OCI-M1 (cell line): ENCODE data around the gene PTGS1.
A peak's percentile ranks its signal among the peaks of the same experiment; 100 is the strongest.
"Not testable (repeated sequence)": the region's sequence is repeated elsewhere in the genome, so short reads cannot be mapped to it uniquely, and the experiment has no call there.

ENCODE experiments used
- DNase-seq: peaks from one replicate; lab custom pipeline; 2025; lab: John Stamatoyannopoulos, UW

Gene PTGS1

DNA sequence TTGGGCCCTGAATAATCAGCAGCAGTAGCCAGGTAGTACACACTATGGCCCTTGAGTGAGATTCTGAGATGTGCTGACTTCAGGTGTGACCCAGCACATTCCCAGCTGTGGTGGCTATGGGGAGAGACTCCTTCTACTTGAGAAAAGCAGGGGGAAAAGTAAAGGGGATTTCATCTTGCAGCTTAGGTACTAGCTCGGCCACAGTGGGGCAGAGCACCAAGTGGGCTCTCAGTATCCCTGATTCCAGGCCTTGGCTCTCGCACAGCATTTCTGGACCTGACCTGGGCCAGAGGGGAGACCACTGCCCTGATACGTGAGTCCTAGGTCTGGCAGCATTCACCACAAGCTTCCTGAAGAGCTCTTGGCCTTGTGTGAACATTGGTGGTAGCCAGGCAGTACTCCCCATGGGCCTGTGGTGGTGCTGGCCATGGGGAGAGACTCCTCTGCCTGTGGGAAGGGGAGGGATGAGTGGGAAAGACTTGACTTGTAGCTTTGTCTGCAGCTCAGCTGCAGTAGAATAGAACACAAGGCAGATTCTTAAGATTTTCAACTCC, 27.6 kb downstream of the PTGS1 start:
- no peak for DNase-seq

DNA sequence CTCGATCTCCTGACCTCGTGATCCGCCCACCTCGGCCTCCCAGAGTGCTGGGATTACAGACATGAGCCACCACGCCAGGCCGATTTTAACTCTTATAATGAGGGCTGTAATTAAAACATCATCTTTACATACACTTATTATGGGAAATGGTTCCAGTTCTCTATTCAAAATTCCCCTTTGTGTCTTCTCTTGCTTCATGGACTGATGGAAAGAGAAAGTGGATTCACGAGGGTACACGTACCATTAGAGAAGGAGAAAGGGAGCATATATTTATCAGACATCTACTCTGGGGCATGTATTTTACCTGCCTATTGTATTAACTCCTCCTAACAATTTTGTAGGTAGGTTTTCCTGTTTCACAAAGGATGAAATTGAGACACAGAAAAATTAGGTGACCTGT, 31.1 kb downstream of the PTGS1 start:
- DNase-seq: no peak

DNA sequence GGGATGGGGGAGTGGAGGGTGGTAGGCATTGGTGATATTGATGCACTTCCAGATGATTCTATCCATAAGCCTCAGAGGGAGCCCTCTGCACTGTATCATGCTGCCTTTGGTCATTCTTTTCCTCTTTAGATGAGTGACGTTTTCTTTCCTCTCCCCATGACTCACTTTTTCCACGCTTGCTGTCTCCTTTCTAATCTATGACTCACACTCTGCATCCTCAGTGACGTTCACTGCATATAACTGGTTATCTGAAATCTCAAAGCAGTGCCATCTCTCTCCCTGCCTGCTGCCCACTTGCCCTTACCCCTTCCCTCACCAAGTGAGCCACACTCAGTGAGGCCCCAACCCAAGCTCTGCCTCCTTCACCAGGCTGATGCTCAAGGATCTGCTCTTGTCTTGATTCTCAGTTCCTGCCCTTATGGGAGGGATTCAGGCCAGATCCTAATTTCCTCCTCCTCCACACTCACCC, 31.6 kb downstream of the PTGS1 start:
- peak; percentile 91 for DNase-seq

DNA sequence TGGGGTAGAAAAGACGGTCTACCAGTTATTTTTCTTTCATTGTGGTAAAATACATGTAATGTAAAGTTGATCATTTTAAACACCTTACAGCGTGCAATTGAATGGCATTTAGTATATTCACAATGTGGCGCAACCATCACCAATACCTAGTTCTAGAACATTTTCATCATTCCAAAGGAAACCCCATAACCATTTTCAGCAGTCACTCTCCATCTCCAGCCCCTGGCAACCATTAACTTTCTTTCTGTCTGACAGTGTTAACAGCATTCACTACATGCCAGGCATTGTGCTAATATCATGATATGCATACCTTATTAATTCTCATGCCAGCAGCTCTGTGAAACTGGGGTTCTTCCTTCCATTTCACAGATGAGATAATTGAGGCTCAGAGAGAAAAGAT, 32.0 kb downstream of the PTGS1 start:
- DNase-seq: no peak

DNA sequence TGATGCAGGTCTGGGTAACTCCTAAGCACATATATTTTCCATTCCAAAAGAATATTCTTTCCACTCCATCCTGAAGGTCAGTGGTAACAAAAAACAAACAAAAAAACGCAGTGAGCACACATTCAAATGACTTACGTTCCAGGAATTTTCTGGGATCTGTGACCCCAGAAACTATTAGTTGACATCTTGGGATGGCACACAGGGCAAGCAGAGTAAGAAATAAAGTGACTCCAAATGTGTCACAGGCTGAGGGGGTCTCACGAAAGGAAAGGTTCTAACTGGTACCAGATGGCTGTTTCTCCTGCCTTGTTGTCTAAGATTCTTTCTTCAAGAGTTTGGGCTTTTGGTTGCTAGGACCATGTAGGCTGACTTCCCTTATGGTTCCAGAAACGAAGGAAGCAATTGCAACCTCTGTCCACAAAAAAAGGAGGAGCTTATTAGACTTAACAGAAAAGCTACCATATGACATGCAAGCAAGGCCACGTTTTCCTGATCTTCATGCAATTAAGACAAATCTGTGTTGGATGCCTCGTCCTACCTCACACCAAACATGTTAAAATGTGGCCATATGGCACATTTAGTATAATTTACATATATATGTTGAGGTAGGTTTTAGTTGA, 32.7 kb downstream of the PTGS1 start:
- DNase-seq: no peak

DNA sequence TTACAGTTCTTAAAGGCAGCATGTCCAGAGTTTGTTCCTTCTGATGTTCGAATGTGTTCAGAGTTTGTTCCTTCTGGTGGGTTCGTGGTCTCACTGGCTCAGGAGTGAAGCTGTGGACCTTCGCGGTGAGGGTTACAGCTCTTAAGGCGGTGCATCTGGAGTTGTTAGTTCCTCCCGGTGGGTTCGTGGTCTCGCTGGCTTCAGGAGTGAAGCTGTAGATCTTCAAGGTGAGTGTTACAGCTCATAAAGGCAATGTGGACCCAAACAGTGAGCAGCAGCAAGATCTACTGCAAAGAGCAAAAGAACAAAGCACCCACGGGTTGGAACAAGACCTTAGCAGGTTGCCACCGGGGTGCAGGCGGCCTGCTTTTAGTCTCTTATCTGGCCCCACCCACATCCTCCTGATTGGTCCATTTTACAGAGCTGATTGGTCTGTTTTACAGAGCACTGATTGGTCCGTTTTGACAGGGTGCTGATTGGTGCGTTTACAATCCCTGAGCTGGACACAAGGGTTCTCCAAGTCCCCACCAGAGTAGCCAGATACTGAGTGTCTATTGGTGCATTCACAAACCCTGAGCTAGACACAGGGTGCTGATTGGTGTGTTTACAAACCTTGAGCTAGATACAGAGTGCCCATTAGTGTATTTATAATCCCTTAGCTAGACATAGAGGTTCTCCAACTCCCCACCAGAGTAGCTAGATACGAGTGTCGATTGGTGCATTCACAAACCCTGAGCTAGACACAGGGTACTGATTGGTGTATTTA, 34.7 kb downstream of the PTGS1 start:
- DNase-seq: peak; percentile 79

DNA sequence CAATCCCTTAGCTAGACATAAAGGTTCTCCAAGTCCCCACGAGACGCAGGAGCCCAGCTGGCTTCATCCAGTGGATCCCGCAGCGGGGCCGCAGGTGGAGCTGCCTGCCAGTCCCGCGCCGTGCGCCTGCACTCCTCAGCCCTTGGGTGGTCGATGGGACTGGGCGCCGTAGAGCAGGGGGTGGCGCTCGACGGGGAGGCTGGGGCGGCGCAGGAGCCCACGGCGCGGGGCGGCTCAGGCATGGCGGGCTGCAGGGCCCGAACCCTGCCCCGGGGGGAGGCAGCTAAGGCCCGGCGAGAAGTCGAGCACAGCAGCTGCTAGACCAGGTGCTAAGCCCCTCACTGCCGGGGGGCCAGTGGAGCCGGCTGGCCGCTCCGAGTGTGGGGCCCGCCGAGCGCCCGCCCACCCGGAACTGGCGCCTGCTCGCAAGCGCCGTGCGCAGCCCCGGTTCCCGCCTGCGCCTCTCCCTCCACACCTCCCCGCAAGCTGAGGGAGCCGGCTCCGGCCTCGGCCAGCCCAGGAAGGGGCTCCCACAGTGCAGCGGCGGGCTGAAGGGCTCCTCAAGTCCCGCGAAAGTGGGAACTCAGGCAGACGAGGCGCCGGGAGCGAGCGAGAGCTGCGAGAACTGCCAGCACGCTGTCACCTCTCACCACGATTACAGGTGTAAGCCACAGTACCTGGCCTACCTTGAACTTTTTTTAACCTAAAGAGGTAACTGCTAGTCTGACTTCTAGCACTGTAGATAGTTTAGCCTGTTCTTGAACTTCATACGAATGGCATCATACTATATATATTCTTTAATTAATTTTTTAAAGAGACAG, 35.5 kb downstream of the PTGS1 start:
- peak; percentile 66 for DNase-seq

DNA sequence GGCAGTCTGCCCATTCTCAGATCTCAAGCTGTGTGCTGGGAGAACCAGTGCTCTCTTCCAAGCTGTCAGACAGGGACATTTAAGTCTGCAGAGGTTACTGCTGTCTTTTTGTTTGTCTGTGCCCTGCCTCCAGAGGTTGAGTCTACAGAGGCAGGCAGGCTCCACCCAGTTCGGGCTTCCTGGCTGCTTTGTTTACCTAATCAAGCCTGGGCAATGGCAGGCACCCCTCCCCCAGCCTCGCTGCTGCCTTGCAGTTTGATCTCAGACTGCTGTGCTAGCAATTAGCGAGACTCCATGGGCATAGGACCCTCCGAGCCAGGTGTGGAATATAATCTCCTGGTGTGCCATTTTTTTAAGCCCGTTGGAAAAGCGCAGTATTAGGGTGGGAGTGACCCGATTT, 43.3 kb downstream of the PTGS1 start:
- DNase-seq: not testable (repeated sequence)

DNA sequence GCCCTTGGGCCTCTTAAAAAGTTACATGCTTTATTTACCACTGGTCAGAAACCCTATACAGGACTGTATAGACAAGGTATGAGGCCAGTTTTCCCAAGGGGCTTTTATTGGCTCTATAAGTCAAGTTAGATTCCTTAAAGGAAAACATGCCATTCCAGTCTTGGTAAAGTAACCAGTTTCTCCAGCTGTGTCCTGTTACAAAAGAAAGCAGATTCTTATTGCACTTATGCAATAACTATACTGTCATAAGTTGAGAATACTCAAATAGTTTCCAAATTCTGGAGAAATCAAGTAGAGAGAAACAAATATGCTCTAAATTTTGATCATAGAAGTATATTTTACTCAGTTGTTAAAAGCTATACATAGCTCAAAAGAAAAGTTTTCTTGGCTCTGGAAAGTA, 47.2 kb downstream of the PTGS1 start:
- no peak for DNase-seq

DNA sequence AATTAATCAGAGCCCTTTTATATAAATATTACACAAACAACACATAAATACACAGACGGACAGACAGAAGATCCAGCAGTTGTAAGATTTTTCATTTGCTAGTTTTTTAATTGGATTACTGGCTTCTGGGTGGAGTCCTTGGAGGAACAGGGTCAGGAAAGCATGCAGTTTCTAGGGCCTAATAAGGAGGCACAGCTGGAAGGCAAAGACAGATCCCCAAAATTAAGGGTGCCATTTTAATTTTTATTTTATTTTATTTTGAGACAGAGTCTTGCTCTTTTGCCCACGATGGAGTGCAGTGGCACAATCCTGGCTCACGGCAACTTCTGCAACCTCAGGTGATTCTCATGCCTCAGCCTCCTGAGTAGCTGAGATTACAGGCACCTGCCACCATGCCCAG, 49.5 kb downstream of the PTGS1 start:
- no peak for DNase-seq

DNA sequence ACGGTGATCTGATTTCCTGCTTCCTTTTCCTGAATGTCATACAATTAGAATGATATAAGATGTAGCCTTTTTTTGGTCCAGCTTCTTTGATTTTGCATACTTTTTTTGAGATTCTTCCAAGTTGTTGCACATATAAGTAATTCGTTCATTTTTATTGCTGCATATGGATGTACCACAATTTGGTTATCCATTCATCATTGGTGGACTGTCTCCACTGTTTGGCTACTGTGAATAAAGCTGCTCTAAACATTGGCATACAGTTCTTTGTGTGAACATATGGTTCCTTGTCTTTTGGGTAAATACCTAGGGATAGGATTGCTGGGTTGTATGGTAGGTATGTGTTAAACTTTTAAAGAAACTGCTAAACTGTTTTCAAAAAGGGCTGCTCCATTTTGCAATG, 54.3 kb downstream of the PTGS1 start:
- no peak for DNase-seq

DNA sequence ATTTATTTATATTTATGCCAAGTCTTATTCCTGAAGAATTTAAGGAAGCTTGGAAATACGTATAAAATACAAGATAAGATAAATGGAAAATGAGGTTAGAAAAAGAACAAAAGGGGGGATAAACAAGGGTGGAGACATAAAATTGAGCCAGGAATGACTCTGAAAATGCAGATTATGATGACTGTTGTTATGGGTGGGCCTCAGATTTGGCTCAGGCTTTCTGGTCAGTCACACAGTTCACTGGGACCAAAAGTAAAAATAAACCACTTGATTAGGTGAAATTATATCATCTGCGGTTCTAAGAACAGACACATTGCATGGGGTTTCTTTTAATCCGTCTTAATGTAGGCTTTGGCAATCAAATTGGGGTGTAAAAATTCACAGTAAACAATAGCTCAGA, 55.9 kb downstream of the PTGS1 start:
- no peak for DNase-seq

DNA sequence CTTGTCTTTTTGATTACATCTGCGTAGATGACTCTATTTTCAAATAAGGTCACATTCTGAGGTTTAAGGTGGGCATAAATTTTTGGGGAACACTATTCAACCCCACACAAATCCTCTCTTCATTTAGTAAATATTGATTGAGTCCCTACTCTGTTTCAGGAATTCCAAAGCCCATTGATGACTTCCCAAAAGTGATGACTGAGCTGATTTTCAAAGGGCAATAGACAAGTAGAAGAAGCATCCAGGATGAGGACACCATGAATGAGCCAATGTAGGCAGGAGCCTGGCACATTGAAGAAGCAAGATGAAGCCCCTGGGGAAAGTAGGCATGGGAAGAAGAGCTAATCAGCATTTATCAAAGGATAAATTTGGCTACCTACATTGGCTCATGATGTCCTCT, 71.7 kb downstream of the PTGS1 start:
- no peak for DNase-seq

DNA sequence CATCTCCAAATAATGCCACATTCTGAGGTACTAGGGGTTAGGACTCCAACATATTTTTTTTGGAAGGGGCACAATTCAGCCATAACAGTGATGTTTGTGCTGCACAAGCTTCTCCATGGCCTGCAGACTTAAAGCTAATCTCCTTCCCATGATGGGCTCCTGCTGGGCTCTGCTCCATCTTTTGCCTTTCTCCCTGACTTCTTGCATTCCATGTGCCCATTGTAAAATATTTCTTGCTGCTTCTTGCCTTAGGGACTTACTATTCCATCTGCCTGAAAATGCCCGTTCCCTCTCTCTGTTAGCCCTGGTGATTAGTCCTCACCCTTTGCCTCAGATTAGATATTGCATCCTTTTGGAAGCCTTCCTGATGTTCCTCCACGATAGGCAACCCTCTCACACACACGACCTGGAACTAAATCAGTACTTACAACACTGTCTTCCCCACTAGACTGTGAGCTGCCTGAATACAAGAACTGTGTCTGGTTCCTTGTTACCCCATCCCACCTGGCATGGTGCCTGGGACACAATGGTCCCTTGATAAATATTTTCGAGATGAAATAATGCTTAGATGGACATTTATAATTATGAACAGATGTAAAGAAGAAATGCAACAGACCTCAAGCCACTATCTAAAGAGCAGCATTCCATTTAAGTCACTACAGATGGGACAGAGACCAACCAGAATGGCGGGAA, 73.4 kb downstream of the PTGS1 start:
- no peak for DNase-seq
